Loucy (cell line): ENCODE measurements around the gene RGS3.

Source experiments
- H2AFZ ChIP-seq: fragments of 200-600 bp; sonication (generic); 2 replicates; pipeline ENCODE4 v1.6.0; 2016; ENCODE audit warnings: antibody characterized with exemption, mild to moderate bottlenecking, low read length, moderate library complexity
- H3F3A ChIP-seq: fragments of 200-600 bp; 2 replicates; pipeline ENCODE4 v1.6.0; 2016; ENCODE audit warnings: antibody characterized with exemption, low read depth, mild to moderate bottlenecking
- H3K27me3 ChIP-seq: fragments of 200-600 bp; sonication (generic); 2 replicates; pipeline ENCODE4 v1.6.1; 2014; ENCODE audit warnings: low read length, mild to moderate bottlenecking; ENCODE audit not compliant: insufficient read depth, poor library complexity, severe bottlenecking
- H3K36me3 ChIP-seq: fragments of 200-600 bp; sonication (generic); 2 replicates; pipeline ENCODE4 v1.6.1; 2016; ENCODE audit warnings: low read length; ENCODE audit not compliant: insufficient read depth
- H3K4me1 ChIP-seq: fragments of 200-600 bp; sonication (generic); 2 replicates; pipeline ENCODE4 v1.5.1; 2014; ENCODE audit warnings: low read length, mild to moderate bottlenecking; ENCODE audit not compliant: insufficient read depth, poor library complexity, severe bottlenecking
- H3K4me2 ChIP-seq: fragments of 200-600 bp; sonication (generic); 2 replicates; pipeline ENCODE4 v1.6.0; 2014; ENCODE audit warnings: antibody characterized with exemption, low read length, low read depth, mild to moderate bottlenecking; ENCODE audit not compliant: poor library complexity, severe bottlenecking
- H3K4me3 ChIP-seq: fragments of 200-600 bp; sonication (generic); 2 replicates; pipeline ENCODE4 v1.5.1; 2014; ENCODE audit warnings: low read length, mild to moderate bottlenecking, mixed read lengths; ENCODE audit not compliant: poor library complexity, severe bottlenecking
- H3K79me2 ChIP-seq: fragments of 200-600 bp; sonication (generic); 2 replicates; pipeline ENCODE4 v1.6.1; 2014; ENCODE audit warnings: low read length; ENCODE audit not compliant: insufficient read depth
- H3K9ac ChIP-seq: fragments of 200-600 bp; sonication (generic); 2 replicates; pipeline ENCODE4 v1.6.0; 2014; ENCODE audit warnings: mild to moderate bottlenecking, low read depth, low read length, moderate library complexity; ENCODE audit not compliant: poor library complexity, severe bottlenecking
- H3K9me2 ChIP-seq: fragments of 200-600 bp; sonication (generic); replicated peaks from 2 replicates; pipeline ENCODE4 v1.6.1; 2016; ENCODE audit warnings: low read depth, low read length, mixed read lengths
- H3K9me3 ChIP-seq: fragments of 200-600 bp; sonication (generic); 2 replicates; pipeline ENCODE4 v1.6.1; 2014; ENCODE audit warnings: mild to moderate bottlenecking, antibody characterized with exemption, low read length, low read depth; ENCODE audit not compliant: insufficient read depth
- H4K20me1 ChIP-seq: fragments of 200-600 bp; sonication (generic); 2 replicates; pipeline ENCODE4 v1.6.0; 2014; ENCODE audit warnings: antibody characterized with exemption, low read length, mild to moderate bottlenecking; ENCODE audit not compliant: insufficient read depth, poor library complexity, severe bottlenecking
- EZH2phosphoT487 ChIP-seq: fragments of 200-600 bp; IDR thresholded peaks from 2 replicates; pipeline ENCODE4 v1.6.1; 2018; ENCODE audit warnings: antibody characterized with exemption, mild to moderate bottlenecking, moderate library complexity, borderline replicate concordance
- TF ChIP-seq, protein P1 (sequence below): fragments of 200-600 bp; sonication (generic); conservative IDR thresholded peaks from 2 replicates; pipeline ENCODE4 v1.5.1; 2014; ENCODE audit warnings: mild to moderate bottlenecking, antibody characterized with exemption, low read length

The RGS3 gene

DNA sequence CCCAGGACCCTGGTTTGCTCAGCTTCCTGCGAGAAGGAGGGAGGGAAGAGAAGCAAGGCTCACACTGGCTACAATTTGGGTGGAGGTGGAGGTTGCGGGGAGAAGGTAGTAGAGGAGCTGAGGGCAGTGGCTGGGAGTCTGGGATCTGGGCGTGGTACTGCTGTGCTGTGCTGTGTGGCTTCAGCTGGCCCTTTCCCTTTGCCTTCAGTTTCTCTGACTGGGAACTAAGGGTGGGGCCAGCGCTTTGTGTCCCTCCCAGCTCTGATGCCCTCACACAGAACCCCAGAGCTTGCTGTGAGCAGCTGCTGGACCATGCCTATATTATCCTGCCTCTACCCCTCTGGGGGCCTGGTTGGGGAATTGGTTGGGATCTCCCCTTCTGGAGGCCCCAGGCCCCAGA, 60.9 kb downstream of the RGS3 start:
- TF ChIP-seq, protein P1, sequence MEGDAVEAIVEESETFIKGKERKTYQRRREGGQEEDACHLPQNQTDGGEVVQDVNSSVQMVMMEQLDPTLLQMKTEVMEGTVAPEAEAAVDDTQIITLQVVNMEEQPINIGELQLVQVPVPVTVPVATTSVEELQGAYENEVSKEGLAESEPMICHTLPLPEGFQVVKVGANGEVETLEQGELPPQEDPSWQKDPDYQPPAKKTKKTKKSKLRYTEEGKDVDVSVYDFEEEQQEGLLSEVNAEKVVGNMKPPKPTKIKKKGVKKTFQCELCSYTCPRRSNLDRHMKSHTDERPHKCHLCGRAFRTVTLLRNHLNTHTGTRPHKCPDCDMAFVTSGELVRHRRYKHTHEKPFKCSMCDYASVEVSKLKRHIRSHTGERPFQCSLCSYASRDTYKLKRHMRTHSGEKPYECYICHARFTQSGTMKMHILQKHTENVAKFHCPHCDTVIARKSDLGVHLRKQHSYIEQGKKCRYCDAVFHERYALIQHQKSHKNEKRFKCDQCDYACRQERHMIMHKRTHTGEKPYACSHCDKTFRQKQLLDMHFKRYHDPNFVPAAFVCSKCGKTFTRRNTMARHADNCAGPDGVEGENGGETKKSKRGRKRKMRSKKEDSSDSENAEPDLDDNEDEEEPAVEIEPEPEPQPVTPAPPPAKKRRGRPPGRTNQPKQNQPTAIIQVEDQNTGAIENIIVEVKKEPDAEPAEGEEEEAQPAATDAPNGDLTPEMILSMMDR: no peak
- TF ChIP-seq EZH2phosphoT487: no peak
- peak overlapping the region; percentile 88 for H3K4me2 ChIP-seq
- peak overlapping the region; percentile 61 for H3K9ac ChIP-seq
- H3K36me3 ChIP-seq: no peaks in the 10 kb centered on the region
- peaks cover 31% of the 10 kb centered on the region; the same call in 1 of the 2 replicates for H3K79me2 ChIP-seq
- peaks cover 54% of the 10 kb centered on the region for H3K4me1 ChIP-seq
- no peaks in the 10 kb centered on the region for H3K27me3 ChIP-seq
- no peaks in the 10 kb centered on the region; the same call in 1 of the 2 replicates for H3F3A ChIP-seq
- H3K9me3 ChIP-seq: no peaks in the 10 kb centered on the region
- H4K20me1 ChIP-seq: no peaks in the 10 kb centered on the region
- H3K9me2 ChIP-seq: no peaks in the 10 kb centered on the region
- no peak overlapping the region for H2AFZ ChIP-seq
- H3K4me3 ChIP-seq: peak overlapping the region; percentile 65

DNA sequence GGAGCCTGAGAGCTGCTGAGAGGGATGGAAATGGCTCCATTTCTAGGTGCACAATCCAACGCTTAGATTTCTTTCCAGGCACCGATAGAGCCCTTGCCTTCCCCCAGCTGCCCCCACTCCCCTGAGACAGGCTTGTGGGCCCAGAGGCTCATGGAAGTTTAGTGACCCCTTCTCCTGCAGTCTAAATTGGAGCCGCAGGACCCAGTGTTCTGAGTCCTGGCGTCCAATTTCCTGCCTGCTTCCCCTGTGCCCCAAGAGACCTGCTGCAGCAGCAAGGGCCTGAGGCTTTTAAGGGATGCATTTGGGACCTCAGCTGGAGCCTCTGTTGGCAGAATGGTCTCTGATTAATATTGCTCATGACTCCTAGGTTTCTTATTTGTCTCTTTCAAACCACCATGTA, 61.7 kb downstream of the RGS3 start:
- Histone ChIP-seq H3K79me2 (peaks cover 24% of the 10 kb centered on the region; the same call in 1 of the 2 replicates), H3K36me3 (peaks cover 2% of the 10 kb centered on the region; the same call in 1 of the 2 replicates), H3F3A (no peaks in the 10 kb centered on the region; the same call in 1 of the 2 replicates), H3K4me1 (peaks cover 46% of the 10 kb centered on the region), H3K9me3 (no peaks in the 10 kb centered on the region), H3K9me2 (no peaks in the 10 kb centered on the region), H2AFZ (no peak overlapping the region), H3K9ac (peak overlapping the region; percentile 61), H3K27me3 (no peaks in the 10 kb centered on the region), H4K20me1 (no peaks in the 10 kb centered on the region), H3K4me3 (peak overlapping the region; percentile 65), H3K4me2 (peak overlapping the region; percentile 88)
- TF ChIP-seq EZH2phosphoT487: no peak
- TF ChIP-seq, protein P1: no peak

DNA sequence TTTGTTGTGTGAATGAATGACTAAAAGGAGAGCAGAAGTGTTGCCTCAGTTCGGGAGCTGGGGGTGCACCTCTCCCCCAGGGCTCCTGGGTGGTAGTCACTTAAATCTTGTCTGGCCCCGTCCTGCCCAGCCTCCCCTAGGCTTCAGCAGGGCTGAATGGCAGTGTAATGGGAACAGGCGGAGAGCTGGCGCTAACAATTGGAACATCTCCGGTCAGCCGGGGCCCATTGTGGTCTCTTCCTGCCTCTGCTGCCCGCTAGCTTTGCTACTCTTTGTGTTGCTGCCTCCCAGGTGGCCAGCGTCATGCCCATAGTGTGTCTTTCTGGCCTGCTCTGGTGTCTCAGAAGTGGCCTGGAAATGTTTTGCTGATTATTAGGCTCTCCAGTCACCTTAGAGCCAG, 62.3 kb downstream of the RGS3 start:
- Histone ChIP-seq H3K9ac (no peak overlapping the region), H4K20me1 (no peaks in the 10 kb centered on the region), H3K36me3 (peaks cover 8% of the 10 kb centered on the region; the same call in 1 of the 2 replicates), H3K9me2 (no peaks in the 10 kb centered on the region), H2AFZ (no peak overlapping the region), H3K79me2 (peaks cover 19% of the 10 kb centered on the region; the same call in 1 of the 2 replicates), H3K9me3 (no peaks in the 10 kb centered on the region), H3K27me3 (no peaks in the 10 kb centered on the region), H3F3A (no peaks in the 10 kb centered on the region; the same call in 1 of the 2 replicates), H3K4me2 (no peak overlapping the region), H3K4me3 (no peak overlapping the region), H3K4me1 (peaks cover 43% of the 10 kb centered on the region)
- TF ChIP-seq EZH2phosphoT487: no peak
- TF ChIP-seq, protein P1: no peak
